GM13976 (cell line): ENCODE results near the gene NAP1L1.
"Not testable (repeated sequence)": the region's sequence is repeated elsewhere in the genome, so short reads cannot be mapped to it uniquely, and the experiment has no call there.

Source experiments
- DNase-seq: peaks from one replicate; pipeline ENCODE4 v3.0.0; 2012; ENCODE audit warnings: low spot score
- CTCF ChIP-seq: IDR thresholded peaks from 2 replicates; pipeline ENCODE4 v1.5.1; 2012; ENCODE audit warnings: borderline replicate concordance, mild to moderate bottlenecking; ENCODE audit not compliant: insufficient read depth; ENCODE audit errors: extremely low read depth, missing control alignments, control extremely low read depth
- in situ Hi-C: fragments of 300-500 bp; cut with MboI; formaldehyde crosslinking; loops from one replicate; pipeline ENCODE4 v1.12.0; 2022; ENCODE audit warnings: low sequenced_read_pairs, mixed read lengths, inconsistent platforms; ENCODE audit not compliant: unreplicated experiment

NAP1L1 gene

GRCh38 chr12:75995691-75996090 lies 88.8 kb downstream of the NAP1L1 start:
- in situ Hi-C loops, result no loop called here
- no peak for TF ChIP-seq CTCF
- no peak for DNase-seq

DNA sequence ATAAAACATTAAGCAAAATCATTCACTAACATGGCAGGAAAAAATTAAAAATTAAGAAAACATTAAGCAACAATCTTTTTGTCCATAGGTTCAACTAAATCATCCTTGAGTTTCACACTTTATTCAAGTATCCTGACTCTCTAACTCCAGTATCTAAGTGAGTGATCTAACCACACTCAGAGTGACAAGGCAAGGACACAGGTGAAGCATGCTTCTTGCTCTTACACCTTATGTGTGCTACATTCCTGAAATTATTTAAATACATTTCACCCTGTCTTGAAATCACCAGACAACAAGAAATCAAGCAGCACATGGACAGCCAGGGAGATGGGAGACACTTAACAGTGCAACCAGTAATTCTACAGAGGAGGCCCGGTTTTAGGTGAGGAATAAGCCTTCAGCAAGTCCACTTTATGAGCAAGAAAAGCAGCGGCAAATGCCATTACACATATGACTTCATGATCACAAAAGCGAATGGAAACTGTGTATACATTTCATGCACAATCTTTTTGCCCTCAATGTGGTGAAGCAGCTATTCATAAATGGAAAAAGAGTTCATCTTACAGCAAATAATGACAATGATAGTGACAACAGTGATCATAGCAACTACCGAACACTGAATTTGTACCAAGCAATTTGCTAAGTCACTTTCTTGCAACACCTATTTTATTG lies 90.3 kb downstream of the NAP1L1 start:
- in situ Hi-C loops, result no loop called here
- TF ChIP-seq CTCF, result no peak

DNA sequence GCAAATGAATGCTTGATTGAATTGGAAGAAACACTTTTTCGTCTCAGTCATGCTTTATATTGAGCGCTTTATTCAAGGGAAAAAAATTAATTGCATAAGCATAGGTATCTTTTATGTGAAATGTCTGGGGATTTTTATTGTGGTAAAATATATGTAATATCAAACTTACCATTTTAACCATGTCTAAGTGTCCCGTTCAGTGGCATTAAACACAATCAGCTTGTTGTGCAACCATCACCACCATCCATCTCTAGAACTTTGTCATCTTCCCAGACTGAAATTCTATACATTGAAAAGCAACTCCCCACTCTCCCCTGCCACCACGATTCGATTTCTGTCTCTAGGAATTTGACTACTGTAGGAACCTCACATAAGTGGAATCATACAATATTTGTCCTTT lies 92.7 kb downstream of the NAP1L1 start:
- in situ Hi-C loops, result no loop called here
- TF ChIP-seq CTCF, result no peak
- no peak for DNase-seq

More for the DNA sequence above, 90.3 kb downstream of the NAP1L1 start:
- DNase-seq, result no peak

DNA sequence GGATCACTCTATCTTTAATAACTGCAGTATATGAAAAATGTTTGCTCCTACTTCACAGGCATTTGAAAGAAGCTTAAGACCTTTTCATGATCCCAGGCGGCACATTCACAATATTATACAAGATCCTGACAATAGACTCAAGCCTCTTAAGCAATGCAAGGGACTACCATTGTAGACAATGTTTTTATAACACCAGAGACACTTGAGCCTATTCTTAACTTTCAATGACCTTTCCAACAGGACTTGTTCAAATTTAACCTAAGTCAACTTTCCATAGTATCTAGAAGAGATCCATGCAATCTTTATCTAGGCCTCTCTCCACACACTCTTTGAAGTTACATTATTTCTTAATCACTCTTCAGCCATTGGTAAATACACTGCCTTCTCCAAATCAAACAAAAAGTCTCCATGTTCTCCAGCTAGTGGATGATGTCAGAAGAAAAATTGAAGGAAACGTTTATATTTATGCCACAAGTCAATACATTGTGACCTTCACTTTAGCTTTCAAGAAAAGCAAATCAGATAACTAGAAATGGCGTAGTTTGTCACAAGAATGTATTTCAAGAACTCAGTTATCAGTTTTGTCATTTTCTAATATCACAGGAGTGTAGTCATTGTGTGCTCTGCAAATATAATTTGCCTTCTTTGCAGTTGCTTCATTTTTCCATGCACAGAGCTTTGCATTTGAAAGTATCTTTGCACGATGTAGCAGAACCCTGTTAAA lies 94.1 kb downstream of the NAP1L1 start:
- no peak for DNase-seq
- TF ChIP-seq CTCF, result no peak
- in situ Hi-C loops, result no loop called here

DNA sequence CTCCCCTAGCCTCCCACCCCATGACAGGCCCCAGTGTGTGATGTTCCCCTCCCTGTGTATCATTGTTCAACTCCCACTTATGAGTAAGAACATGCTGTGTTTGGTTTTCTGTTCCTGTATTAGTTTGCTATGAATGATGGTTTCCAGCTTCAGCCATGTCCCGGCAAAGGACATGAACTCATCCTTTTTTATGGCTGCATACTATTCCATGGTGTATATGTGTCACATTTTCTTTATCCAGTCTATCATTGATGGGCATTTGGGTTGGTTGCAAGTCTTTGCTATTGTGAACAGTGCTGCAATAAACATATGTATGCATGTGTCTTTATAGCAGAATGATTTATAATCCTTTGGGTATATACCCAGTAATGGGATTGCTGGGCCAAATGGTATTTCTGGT lies 96.8 kb downstream of the NAP1L1 start:
- DNase-seq, in situ Hi-C loops: not testable (repeated sequence)
